ENCODE data around the gene MYT1.
"Not testable (repeated sequence)": the region's sequence is repeated elsewhere in the genome, so short reads cannot be mapped to it uniquely, and the experiment has no call there.

MYT1 gene

DNA sequence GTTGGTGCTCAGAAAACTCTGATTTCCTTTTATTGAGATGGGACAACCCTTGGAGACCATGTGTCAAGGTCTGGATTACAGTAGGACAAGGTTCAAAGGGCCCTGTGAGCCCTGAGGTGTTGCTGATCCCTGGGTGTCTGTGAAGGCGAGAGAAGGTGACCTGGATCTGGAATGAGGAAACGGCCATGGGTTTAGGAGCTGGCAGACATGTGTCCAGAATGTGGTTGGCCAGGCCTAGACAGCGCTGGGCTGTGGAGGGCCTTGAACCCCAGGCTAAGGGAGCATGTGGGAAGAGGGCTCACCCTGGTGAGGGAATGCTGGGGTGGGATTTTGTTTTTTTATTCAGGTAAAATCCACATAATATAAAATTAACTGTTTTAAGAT lies 116.2 kb downstream of the MYT1 start:
- no peak for DNase-seq

DNA sequence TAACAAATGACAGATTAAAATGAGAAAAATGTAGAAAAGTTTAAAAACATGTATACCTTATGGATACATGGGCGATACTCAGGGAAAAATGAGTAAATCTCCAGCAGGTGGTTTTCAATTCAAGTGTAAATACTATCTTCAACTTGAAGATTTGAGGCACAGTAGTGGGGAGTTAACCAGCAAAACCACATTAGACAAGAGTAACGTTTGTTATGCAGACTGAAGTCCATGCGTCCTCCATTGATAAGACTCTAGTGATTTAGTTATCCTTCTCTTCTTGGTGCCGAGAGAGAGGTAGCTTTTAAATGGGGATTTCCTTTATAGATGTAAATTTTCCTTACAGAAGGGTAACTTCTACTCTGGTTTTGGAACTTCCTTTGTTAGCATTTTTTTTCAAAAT lies 119.4 kb downstream of the MYT1 start:
- DNase-seq: no peak

DNA sequence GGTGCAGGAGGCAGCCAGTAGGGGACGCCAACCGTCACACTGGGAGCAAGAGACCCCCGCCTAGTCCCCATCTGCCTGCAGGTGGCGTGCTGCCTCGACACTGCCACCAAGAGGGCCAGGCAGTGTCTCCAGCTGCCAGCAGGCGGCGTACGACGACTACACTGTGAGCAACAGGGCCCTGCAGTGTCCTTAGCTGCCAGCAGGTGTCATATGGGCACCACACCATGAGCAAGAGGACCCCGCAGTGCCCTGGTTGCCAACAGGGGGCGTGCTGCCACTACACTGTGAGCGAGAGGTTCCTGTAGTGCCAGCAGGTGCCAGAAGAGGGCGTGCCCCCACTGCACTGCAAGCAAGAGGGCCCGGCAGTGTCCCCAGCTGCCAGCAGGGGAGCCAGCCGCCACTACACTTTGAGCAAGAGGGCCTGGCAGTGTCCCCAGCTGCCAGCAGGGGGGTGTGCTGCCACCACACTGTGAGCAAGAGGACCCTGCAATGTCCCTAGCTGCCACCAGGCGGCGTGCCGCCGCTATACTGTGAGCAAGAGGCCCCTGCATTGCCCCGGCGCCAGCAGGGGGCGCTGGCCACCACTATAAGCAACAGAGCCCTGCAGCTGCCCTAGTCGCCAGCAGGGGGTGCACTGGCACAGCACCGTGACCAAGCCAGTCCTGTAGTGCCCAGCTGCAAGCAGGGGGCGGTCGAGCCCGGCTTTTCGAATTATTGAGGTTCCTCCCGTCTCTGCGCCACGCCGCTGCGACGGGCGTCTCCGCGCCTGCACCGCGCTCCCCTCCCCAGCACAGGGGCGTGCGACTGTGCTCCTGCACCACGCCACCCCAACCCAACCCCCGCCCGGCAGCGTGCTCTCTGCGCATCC lies 121.6 kb downstream of the MYT1 start:
- not testable (repeated sequence) for DNase-seq

DNA sequence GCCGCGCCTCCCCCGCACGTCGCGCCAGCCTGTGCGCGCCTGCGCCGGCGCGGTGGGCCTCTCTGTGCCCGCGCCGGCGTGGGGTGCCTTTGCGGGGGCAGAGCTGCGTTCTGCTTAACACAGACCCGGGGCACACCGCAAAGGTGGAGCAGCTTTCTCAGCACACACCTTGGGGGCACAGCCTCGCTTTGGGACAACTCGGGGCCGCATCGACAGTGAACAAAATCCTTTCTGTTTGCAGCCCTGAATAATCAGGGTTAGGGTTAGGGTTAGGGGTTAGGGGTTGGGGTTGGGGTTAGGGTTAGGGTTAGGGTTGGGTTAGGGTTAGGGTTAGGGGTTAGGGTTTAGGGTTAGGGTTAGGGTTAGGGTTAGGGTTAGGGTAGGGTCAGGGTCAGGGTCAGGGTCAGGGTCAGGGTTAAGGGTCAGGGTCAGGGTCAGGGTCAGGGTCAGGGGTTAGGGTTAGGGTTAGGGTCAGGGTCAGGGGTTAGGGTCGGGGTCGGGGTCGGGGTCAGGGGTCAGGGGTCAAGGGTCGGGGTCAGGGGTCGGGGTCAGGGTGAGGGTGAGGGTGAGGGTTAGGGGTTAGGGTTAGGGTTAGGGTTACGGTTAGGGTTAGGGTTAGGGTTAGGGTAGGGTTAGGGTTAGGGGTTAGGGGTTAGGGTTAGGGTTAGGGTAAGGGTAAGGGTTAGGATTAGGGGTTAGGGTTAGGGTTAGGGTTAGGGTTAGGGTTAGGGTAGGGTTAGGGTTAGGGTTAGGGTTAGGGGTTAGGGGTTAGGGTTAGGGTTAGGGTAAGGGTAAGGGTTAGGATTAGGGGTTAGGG lies 122.4 kb downstream of the MYT1 start:
- not testable (repeated sequence) for DNase-seq

DNA sequence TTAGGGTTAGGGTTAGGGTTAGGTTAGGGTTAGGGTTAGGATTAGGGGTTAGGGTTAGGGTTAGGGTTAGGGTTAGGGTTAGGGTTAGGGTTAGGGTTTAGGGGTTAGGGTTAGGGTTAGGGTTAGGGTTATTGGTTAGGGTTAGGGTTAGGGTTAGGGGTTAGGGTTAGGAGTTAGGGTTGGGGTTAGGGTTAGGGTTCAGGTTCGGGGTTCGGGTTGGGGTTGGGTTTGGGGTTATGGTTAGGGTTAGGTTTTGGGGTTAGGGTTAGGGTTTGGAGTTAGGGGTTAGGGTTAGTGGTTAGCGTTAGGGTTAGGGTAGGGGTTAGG lies 123.0 kb downstream of the MYT1 start:
- not testable (repeated sequence) for DNase-seq

Data from DMS79 treated with DMSO at 0.1 percent for 48 hours (cell line).